Type B pancreatic cell (in vitro differentiated cells): Measurements from ENCODE around the gene MAST3. TPM values are rescaled to one million over a fixed set of nuclear protein-coding genes. Genes with fewer than 3 reads are reported as not detected.
A peak's percentile ranks its signal among the peaks of the same experiment; 100 is the strongest.

Experiments used
- DNase-seq: peaks from one replicate; pipeline ENCODE4 v3.0.0; 2021; ENCODE audit warnings: mixed read lengths; ENCODE audit not compliant: unreplicated experiment; ENCODE audit errors: extremely low spot score
- H3K27ac Mint-ChIP-seq: 2 replicates; pipeline ENCODE4 v1.8.0; 2021; ENCODE audit warnings: mild to moderate bottlenecking, mixed read lengths
- H3K27me3 Mint-ChIP-seq: 2 replicates; pipeline ENCODE4 v1.8.0; 2021; ENCODE audit warnings: mixed read lengths
- H3K36me3 Mint-ChIP-seq: 2 replicates; pipeline ENCODE4 v1.8.0; 2021; ENCODE audit warnings: mixed read lengths
- H3K4me1 Mint-ChIP-seq: one replicate; pipeline ENCODE4 v1.8.0; 2021; ENCODE audit warnings: mixed read lengths; ENCODE audit not compliant: unreplicated experiment
- H3K4me3 Mint-ChIP-seq: 2 replicates; pipeline ENCODE4 v1.8.0; 2021; ENCODE audit warnings: mild to moderate bottlenecking, mixed read lengths
- H3K9me3 Mint-ChIP-seq: 2 replicates; pipeline ENCODE4 v1.8.0; 2021; ENCODE audit warnings: mixed read lengths
- CTCF ChIP-seq: fragments of 200-600 bp; sonication (generic); conservative IDR thresholded peaks from 2 replicates; pipeline ENCODE4 v1.5.0; 2021; ENCODE audit warnings: antibody characterized with exemption, mild to moderate bottlenecking
- total RNA-seq: library from RNA; stranded (reverse); gene quantifications from 2 replicates; pipeline ENCODE4 v1.2.1, GENCODE V29; 2021; ENCODE audit warnings: low replicate concordance

The MAST3 gene
- total RNA-seq, 1 donor from 2014 or later: 14.1 TPM

DNA sequence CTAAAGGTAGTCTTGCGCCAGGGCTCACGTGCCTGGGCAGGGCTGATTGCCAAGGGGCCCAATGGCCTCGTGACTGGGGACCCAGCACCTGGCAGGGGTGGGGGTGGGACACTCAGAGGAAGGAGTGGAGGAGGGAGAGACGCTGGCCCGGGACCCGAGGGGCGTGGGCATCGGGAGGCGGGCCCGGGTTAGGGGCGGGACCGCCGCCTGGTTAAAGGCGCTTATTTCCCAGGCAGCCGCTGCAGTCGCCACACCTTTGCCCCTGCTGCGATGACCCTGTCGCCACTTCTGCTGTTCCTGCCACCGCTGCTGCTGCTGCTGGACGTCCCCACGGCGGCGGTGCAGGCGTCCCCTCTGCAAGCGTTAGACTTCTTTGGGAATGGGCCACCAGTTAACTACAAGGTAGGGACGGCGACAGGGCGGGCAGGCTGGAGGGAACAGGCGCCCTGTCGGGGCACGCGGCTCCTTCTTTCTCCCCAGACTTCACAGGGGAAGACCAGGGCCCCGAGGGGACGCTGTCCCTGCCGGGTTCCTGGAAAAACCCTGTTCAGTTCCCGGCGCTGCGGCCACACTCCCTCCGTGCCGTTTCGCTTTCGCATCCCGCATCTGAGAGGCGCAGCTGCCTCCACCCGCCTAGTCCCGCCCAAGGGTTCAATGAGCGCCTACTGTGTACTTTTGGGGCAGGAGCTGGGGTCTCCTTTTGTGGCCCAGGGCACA is 76.2 kb downstream of the MAST3 start, which contains the start of gene IFI30:
TSS of gene IFI30 (plus strand) at position 242 of the 717 bp plus-strand sequence. CDS start at position 271, 29 bp downstream.
- Mint-ChIP-seq H3K36me3 (peaks cover 3% of the 10 kb centered on the region), H3K27me3 (peaks cover 29% of the 10 kb centered on the region), H3K27ac (peak within 1 kb of the TSS; percentile 43)

GRCh38 chr19:18174983-18175382 is 77.4 kb downstream of the MAST3 start:
- no peak for DNase-seq
- Mint-ChIP-seq H3K27me3 (peaks cover 33% of the 10 kb centered on the region), H3K4me1 (peaks cover 4% of the 10 kb centered on the region), H3K36me3 (peaks cover 3% of the 10 kb centered on the region), H3K9me3 (no peaks in the 10 kb centered on the region), H3K4me3 (no peak overlapping the region), H3K27ac (no peak overlapping the region)
- no peak for TF ChIP-seq CTCF

More for the DNA sequence above, 76.2 kb downstream of the MAST3 start, which contains the start of gene IFI30:
- H3K9me3 Mint-ChIP-seq: no peaks in the 10 kb centered on the region
- no peak for DNase-seq
- H3K4me1 Mint-ChIP-seq: peaks cover 4% of the 10 kb centered on the region
- no peak for TF ChIP-seq CTCF
- H3K4me3 Mint-ChIP-seq: peak within 1 kb of the TSS; percentile 80

- Mint-ChIP-seq H3K27ac (no peak overlapping the region), H3K4me1 (peaks cover 4% of the 10 kb centered on the region), H3K36me3 (peaks cover 2% of the 10 kb centered on the region), H3K27me3 (peaks cover 34% of the 10 kb centered on the region), H3K9me3 (no peaks in the 10 kb centered on the region), H3K4me3 (no peak overlapping the region)
- DNase-seq: no peak
- TF ChIP-seq CTCF: no peak
Measured at GRCh38 chr19:18176367-18177310, 79.1 kb downstream of the MAST3 start.

DNA sequence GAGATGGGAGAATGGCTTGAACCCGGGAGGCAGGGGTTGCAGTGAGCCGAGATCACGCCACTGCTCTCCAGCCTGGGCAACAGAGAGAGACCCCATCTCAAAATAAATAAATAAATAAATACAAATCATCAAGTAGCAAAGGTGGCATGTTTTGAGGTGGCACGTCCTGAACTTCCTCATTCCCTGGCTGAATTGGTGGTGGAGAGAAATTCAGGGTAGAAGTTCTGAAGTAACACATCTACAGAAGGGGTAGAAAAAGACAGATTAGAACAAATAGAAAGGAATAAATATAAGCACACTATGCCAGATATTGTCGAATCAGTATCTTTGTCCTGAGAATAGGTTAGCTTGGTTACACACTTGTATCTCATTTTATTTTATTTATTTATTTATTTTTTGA is 82.4 kb downstream of the MAST3 start:
- Mint-ChIP-seq H3K9me3 (no peaks in the 10 kb centered on the region), H3K4me3 (no peak overlapping the region), H3K27me3 (peaks cover 24% of the 10 kb centered on the region), H3K4me1 (no peaks in the 10 kb centered on the region), H3K27ac (no peak overlapping the region), H3K36me3 (no peaks in the 10 kb centered on the region)
- no peak for TF ChIP-seq CTCF
- DNase-seq: no peak

DNA sequence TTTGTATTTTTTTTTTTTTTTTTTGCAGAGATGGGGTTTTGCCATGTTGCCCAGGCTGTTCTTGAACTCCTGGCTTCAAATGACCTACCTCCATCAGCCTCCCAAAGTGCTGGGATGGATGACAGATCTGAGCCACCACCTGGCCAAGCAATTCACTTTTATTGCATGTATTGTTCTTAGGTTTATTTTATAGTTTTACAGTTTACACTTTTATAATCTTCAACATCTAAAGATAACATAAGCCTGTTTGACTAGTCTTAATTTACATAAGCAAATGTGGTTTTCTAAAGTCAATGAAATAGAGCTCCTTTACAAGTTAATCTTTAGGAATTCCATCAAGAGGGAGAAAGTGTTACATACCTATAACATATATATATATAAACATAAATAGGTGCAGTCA is 86.0 kb downstream of the MAST3 start:
- no peak for DNase-seq
- Mint-ChIP-seq H3K27me3 (peaks cover 11% of the 10 kb centered on the region), H3K4me3 (no peak overlapping the region), H3K36me3 (no peaks in the 10 kb centered on the region), H3K4me1 (no peaks in the 10 kb centered on the region), H3K27ac (no peak overlapping the region), H3K9me3 (no peaks in the 10 kb centered on the region)
- TF ChIP-seq CTCF: no peak
